IPS-NIHi7 (cell line): ENCODE data around the gene CPLANE2.
A peak's percentile ranks its signal among the peaks of the same experiment; 100 is the strongest.
"Not testable (repeated sequence)": the region's sequence is repeated elsewhere in the genome, so short reads cannot be mapped to it uniquely, and the experiment has no call there.

Experiments used
- DNase-seq: peaks from one replicate; pipeline ENCODE4 v3.0.0; 2012; ENCODE audit warnings: mixed read lengths; ENCODE audit errors: extremely low spot score

CPLANE2 gene

GRCh38 chr1:16249596-16250241 lies 12.7 kb upstream of the CPLANE2 start:
- no peak for DNase-seq

DNA sequence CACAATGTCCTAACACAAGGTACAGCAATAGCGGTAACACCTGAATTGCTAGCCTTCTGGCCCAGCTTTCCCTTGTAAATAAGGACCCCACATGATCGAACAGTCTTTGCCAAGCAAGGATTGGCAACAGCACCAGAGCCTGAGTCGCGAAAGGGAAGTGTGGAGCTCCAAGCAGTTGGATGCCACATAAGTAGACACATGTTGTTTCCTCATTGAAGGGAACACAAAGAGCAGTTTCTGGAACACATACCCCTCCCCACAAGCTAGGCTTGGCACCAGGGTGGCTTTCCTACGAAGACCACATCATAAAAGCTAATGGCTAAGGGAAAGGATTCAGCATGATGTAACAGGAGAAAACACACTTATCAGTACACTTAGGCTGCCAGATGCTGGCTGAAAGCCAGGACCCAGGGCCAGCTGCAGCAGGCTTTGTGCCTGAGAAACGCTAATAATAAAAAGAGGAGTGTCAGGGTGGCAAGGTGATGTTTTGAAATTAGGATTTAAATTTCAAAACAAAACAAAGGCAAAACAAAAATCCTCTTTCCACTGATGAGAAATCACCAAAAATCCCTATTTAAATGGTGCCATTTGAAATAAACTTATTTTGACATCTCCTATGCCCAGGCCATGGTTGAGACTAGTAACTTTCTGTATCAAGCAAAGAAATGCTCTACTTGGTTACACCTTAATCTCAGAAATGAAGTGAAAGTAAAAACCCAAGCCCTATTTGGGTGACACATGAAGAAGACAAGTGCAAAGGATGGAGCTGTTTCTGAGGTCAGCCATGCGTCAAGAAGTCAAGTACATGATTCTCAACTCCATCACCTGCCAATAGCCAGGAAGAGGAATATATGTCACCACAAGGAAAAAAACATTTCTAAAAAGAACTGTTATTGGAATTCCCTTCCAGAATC lies 11.9 kb upstream of the CPLANE2 start:
- no peak for DNase-seq

- DNase-seq, result no peak
Measured at GRCh38 chr1:16248007-16248436, 11.0 kb upstream of the CPLANE2 start.

DNA sequence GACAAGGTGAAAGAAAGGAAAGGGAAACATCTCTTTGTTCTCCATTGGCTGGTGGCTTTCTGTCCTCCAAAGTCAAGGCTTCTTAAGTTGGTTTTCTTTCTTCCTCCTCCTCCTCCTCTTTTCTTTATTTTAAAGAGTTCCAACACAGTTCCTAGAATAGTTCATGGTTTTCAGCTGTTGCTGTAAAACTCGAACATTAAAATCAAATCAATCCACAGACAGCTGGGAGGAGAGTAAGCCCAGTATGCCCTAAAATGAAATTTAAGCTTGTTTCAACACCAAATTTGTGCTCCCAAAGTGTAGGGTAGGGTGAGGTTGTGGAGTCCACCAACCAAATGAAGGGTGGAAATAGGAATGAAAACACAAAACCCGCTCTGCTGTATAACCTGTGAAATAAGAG lies 10.5 kb upstream of the CPLANE2 start:
- DNase-seq, result no peak

- DNase-seq, result no peak
Measured at GRCh38 chr1:16246961-16247360, 10.0 kb upstream of the CPLANE2 start.

DNA sequence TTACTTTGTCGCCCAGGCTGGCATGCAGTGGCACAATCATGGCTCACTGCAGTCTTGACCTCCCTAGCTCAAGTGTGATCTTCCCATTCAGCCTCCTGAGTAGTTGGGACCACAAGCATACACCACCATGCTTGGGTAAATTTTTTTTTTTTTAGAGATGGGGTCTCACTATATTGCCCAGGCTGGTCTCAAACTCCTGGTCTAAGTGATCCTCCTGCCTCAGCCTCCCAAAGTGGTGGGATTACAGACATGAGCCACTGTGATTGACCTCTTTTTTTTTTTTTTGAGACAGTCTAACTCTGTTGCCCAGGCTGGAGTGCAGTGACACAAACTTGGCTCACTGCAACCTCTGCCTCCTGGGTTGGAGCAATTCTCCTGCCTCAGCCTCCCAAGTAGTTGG lies 9.3 kb upstream of the CPLANE2 start:
- DNase-seq, result not testable (repeated sequence)

DNA sequence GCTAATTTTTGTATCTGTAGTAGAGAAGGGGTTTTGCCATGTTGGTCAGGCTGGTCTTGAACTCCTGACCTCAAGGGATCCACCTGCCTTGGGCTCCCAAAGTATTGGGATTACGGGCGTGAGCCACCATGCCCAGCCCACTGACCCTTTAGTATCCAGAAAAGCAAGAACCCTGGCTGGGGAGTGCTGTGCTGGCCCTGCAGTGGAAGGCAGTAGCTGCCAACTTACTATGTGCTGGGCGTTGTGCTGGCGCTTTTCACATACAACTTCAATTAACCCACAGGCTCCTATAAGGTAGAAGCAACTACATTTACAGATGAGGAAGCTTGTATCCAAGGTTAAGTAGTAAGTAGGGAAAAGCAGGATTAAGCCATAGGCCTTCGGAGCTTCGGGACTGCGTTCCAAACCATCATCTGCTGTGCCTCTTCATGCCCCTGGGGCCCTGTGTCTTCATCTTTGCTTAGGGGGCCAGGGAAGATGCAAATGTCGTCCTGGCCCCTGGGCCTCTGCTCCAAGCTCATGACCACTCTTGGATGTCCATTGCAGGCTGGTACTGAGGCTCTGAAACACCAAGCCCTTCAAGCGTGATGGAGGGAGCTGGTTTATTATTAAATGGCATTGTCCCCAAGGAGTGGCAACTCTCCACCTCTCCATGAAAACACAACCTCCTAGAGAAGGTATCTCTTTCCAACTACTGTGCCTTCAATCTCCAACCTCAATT lies 8.7 kb upstream of the CPLANE2 start:
- no peak for DNase-seq

GRCh38 chr1:16244650-16245285 lies 7.8 kb upstream of the CPLANE2 start:
- no peak for DNase-seq

GRCh38 chr1:16243936-16244649 lies 7.1 kb upstream of the CPLANE2 start:
- peak; percentile 91 for DNase-seq

- DNase-seq, result no peak
Measured at GRCh38 chr1:16243215-16243610, 6.2 kb upstream of the CPLANE2 start.

DNA sequence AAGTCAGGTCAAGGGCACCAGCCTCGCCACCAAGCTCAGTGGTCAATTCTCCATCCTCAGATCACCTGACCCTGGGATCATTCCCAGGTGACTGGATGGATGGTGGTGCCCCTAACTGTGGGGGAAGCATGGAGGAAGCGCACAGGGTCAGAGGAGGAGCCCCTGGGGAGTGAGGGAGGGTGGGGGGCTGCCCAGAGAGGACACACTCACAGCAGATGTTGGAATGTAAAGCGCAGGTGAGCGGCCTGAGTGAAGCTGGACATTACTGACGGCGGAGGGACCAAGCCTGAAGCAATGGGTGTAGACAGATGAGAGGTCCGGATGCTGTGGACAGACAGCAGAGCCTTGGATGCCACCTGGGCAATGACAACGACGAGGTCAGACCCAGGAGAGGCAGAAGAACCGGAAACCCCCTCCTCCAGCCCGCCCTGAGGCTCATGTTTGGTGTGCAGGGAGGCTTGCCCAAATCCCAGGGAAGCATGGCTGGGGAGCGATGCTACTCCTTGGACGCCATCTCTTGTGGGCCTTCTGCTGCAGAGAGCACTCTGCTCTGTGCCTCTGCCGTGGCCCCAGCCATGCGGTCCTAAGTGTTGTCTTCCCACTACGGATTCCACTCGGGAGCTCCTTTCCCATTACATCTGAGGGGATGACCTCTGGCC lies 5.7 kb upstream of the CPLANE2 start:
- no peak for DNase-seq

- no peak for DNase-seq
Measured at GRCh38 chr1:16241221-16241708, 4.3 kb upstream of the CPLANE2 start.

GRCh38 chr1:16239972-16240491 lies 3.0 kb upstream of the CPLANE2 start:
- DNase-seq, result no peak

DNA sequence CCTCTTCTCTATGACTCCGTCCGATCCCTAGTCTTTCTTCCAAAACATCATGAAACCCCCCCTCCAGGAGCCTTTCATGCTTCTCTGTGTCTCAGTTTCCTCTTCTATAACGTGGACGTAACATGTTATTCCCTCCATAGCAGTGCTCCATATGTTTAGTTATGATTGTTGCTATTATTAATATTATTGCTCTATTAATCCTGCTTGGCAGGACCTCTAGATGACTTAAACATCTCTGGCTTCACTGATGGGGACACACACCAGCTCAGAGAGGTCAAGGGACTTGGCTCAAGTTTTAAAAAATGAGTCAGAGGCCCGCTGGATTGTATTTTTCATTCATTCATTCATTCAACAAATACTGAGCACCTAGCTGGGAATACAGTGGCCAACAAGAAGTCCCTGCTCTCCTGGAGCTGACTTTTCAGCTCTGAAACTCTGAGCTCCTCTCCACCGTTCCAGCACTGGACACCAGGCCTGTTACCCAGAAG lies 404 bp upstream of the CPLANE2 start:
- no peak for DNase-seq

DNA sequence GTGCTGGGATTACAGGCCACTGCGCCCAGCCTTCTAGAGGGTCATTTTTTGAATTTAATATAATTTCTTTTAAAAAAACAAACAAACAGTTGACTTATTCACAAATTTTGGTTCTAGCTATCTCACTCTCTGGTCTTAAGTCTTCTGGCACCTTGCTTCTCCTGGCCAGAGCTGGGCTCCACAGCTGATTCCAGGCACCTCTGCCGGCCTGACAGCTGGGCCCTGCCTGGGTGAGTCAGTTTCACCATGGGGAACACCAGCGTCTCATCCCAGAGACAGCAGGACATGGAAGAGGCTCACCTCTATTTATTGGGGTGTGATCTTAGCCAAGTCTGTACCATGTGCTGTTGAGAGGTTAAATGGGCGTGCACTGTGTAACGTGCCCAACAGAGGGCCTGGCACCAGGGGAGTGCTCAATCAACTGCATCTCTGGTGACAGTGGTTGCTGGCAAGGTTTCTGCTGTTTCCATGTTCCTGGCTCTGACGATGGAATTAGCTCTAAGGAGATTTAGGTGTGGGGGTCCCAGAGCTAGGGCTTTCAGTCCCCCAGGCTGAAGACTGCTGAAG lies 956 bp downstream of the CPLANE2 start:
- no peak for DNase-seq

GRCh38 chr1:16235347-16235746 lies 1.6 kb downstream of the CPLANE2 start:
- no peak for DNase-seq

- no peak for DNase-seq
Measured at GRCh38 chr1:16233431-16233830, 3.6 kb downstream of the CPLANE2 start.

GRCh38 chr1:16232316-16232710 lies 4.7 kb downstream of the CPLANE2 start:
- no peak for DNase-seq

DNA sequence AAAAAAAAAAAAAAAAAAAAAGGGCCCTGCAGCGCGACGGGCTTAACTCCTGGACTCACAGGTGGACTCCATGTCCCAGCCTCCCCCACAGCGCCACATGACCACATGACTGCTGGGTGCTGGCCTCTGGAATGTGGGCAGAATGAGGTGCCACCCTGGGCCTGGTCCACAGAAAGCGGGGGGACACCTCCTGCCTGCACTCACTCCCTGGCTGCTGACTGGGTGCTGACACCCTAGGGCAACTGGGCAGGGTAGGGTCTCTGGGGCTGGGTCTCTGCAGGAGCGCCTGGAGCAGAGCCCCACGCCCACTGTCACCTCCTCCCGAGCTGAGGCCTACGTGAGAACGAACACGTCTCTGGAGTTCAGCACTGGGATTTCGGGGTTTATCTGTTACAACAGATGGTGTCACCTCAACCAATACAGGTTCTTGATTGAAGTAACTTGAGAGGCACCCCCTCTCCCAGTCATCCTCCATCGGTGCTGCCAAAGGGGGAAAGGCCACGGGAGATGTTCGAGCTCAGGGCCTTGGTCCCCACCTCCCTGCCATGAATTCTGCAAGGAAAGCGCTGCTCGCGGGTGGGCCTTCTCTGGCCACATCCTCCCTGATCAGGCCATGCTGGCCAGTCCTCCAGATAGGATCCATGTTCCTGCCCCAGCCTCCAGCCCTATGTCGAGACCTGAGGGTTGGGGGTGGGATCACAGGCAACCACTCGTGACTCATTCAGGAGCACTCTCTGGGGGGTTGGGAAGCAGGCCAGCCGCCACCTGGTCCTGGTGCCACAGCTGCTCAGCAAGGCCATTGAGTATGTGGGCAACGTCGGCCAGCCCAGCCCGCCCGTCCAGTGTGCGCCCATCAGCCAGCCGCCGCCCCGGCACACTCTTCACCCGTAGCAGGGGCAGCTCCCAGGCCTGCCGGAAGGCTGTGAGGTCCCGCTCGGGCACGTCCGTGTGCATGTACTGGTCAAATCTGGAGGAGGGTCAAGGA lies 5.4 kb downstream of the CPLANE2 start:
- no peak for DNase-seq
